Adrenal gland (tissue), 12 donors: ENCODE data around the gene CCDC85C. TPM values are rescaled to one million over a fixed set of nuclear protein-coding genes. Genes with fewer than 3 reads are reported as not detected.

ENCODE experiments used
- DNase-seq, 7 donors: peaks; one replicate each; pipeline ENCODE4 v3.0.0-alpha.2; 2019 to 2020
- H3K27ac ChIP-seq, 5 donors: fragments of 200-600 bp; sonication (generic) in 4 of 5; 1 replicate in 3 of 5; 2 replicates in 2 of 5; pipeline versions ENCODE4 v1.5.1 to v1.8.0; 2016 to 2020; ENCODE audit warnings: mild to moderate bottlenecking in 1 of 5
- H3K27me3 ChIP-seq: fragments of 200-600 bp; 2 replicates; pipeline ENCODE4 v1.8.0; 2021
- H3K36me3 ChIP-seq, 2 donors: fragments of 200-600 bp; replicated peaks in 1 of 2; 1 replicate in 1 of 2; 2 replicates in 1 of 2; pipeline versions ENCODE4 v1.5.1 to v1.8.0; 2018 to 2022
- H3K4me1 ChIP-seq, 2 donors: fragments of 200-600 bp; replicated peaks in 1 of 2; 1 replicate in 1 of 2; 2 replicates in 1 of 2; pipeline versions ENCODE4 v1.5.1 to v1.8.0; 2018 to 2021
- H3K4me3 ChIP-seq, 4 donors: fragments of 200-600 bp; sonication (generic) in 3 of 4; one replicate each; pipeline ENCODE4 v1.5.1; 2016 to 2018
- H3K9me3 ChIP-seq, 3 donors: fragments of 200-600 bp; sonication (generic) in 1 of 3; replicated peaks in 1 of 3; 1 replicate in 2 of 3; 2 replicates in 1 of 3; pipeline versions ENCODE4 v1.5.1 to v1.8.0; 2016 to 2021
- POLR2A ChIP-seq, 2 donors: fragments of 450-650 bp; IDR thresholded peaks; one replicate each; pipeline ENCODE4 v1.6.1; 2017; ENCODE audit warnings: antibody characterized with exemption in 2 of 2, mild to moderate bottlenecking in 2 of 2, moderate library complexity in 1 of 2
- WGBS, 4 donors: extraction: QIAGEN DNeasy Blood & Tissue Kit in 2 of 4; methylation state at CpG; one replicate each; pipeline versions ENCODE4 v1.1.5 to v1.1.7; 2013 to 2017; 5-methylcytosine and 5-hydroxymethylcytosine counted together
- intact Hi-C, 2 donors: fragments of 100-400 bp; cut with DNase I; formaldehyde crosslinking; loops; one replicate each; pipeline versions ENCODE4 v1.14.1 to v1.15.0; 2022 to 2023
- polyA plus RNA-seq, 3 donors: library from polyadenylated mRNA; stranded (reverse); fragments of 200-250 nt in 2 of 3; fragments of 350-450 nt in 1 of 3; fragmentation: Illumina TruSeq in 1 of 3; extraction: RNeasy Lipid Tissue Mini Kit (QIAGEN cat#74804) in 1 of 3; gene quantifications; one replicate each; pipeline ENCODE4 v1.2.3, GENCODE V29; 2013 to 2014
- total RNA-seq, 9 donors: library from RNA; depleted of rRNA in 4 of 9; stranded (reverse); fragments of >200 nt in 4 of 9; fragments of 120-200 nt in 1 of 9; fragmentation: NEBNext Ultra II Directional in 1 of 9; extraction: Animal tissue kit (Norgen Biotek cat#: 25700) in 1 of 9; gene quantifications; one replicate each; pipeline versions ENCODE4 v1.1.0 to v1.2.4, GENCODE V29; 2013 to 2023
- TF ChIP-seq, protein P1 (sequence below), 6 experiments: fragments of 450-650 bp in 4 of 6; fragments of 200-600 bp in 2 of 6; sonication (generic) in 1 of 6; IDR thresholded peaks; 1 replicate in 5 of 6; 2 replicates in 1 of 6; pipeline versions ENCODE4 v1.5.1 to v1.8.0; 2016 to 2021; ENCODE audit warnings: antibody characterized with exemption in 6 of 6, mild to moderate bottlenecking in 2 of 6, moderate library complexity in 1 of 6
- donor health status: healthy with polysubstance abuse.
- donor health status: Bipolar disorder and iron deficiency.
- donor health status: DM: yes; HTN: yes; CAD: no.
- donor health status: DM: no; HTN: no; CAD: no.
- donor health status: DM: no; HTN: no; CAD: no.
- donor health status: DM: yes; HTN: yes; CAD: no.

CCDC85C gene
- total and polyA plus RNA-seq, 12 donors: 4.2 to 59.0 (median 37.9) TPM

DNA sequence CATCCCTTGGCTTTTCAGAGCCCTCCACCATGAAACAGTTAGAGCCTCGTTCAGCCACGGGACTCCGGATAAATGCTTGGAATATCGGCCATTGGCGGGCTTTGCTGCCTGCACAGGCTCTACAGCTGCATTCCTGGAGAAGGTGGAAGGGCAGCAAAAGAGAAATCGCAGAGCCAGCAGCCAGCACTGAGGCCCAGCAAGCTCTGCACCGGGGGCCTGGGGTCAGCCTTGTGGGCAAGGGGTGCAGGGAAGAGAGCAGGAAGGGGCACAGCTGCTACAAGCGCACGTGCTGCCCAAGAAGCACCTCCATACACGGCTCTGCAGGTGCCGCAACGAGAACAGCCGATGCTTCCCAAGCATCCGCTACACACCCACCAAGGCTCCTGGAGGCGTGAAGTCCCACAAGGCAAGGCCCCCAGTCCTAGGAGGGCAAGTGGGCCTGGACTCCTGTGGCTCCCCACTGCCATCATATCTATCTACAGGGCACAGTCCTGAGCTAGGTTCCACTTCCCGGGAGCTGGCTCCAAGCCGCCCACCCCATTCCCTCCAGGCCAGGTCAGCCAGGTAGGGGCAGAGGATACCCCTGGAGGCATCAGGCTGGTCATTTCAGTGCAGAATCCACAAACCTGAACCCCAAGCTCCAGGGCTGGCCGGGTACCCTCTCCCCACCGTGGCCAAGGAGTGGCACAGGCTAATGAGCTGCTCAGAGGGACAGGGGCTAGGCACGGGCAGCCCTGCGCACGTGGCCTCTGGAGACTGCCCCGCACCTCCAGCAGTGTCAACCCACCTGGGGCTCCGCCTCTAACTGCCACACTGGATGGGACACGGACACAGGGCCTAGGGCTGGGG, 82.6 kb downstream of the CCDC85C start:
- H3K9me3 ChIP-seq: no peaks in the 10 kb centered on the region
- no peak for TF ChIP-seq POLR2A (IDR thresholded peaks at IDR 0.05)
- TF ChIP-seq, protein P1, sequence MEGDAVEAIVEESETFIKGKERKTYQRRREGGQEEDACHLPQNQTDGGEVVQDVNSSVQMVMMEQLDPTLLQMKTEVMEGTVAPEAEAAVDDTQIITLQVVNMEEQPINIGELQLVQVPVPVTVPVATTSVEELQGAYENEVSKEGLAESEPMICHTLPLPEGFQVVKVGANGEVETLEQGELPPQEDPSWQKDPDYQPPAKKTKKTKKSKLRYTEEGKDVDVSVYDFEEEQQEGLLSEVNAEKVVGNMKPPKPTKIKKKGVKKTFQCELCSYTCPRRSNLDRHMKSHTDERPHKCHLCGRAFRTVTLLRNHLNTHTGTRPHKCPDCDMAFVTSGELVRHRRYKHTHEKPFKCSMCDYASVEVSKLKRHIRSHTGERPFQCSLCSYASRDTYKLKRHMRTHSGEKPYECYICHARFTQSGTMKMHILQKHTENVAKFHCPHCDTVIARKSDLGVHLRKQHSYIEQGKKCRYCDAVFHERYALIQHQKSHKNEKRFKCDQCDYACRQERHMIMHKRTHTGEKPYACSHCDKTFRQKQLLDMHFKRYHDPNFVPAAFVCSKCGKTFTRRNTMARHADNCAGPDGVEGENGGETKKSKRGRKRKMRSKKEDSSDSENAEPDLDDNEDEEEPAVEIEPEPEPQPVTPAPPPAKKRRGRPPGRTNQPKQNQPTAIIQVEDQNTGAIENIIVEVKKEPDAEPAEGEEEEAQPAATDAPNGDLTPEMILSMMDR (IDR thresholded peaks at IDR 0.05): no peak
- H3K4me1 ChIP-seq: peaks cover 15 to 22% of the 10 kb centered on the region in 2 donors
- H3K27ac ChIP-seq: no peak overlapping the region
- no peak overlapping the region for H3K4me3 ChIP-seq
- H3K36me3 ChIP-seq: no peaks in the 10 kb centered on the region
- DNase-seq: peak in 1 of 7 donors; percentile 13
- intact Hi-C loops: no loop called here
- 92 to 95% (median 93%) methylated on average over 12 to 25 of the region's 25 CpGs for WGBS, 4 donors
- H3K27me3 ChIP-seq: no peaks in the 10 kb centered on the region

DNA sequence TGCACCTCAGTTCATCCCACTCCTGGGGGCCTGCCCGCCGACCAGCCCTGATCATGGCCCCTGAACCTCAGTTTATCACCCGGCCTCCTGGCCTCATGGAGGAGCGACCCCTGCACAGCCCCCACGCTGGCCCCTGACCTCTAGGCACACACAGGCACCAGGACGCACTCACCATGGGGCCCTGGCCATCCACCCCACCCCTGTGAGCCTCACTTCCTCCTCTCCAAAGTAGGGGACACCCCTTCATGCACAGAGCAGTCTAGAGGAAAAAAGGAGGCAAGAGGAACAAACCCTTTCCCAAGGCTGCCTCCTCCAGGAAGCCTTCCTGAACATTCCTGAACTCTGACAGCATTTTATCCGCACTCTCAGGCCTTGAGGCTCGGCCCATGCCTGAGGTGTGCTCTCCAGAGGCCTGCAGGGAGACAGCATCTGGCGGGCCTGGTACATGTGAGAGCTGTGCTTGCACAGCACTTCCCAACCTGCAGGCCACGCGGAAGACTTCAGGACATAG, 83.4 kb downstream of the CCDC85C start:
- Histone ChIP-seq H3K9me3 (no peaks in the 10 kb centered on the region), H3K36me3 (no peaks in the 10 kb centered on the region), H3K27me3 (no peaks in the 10 kb centered on the region), H3K27ac (no peak overlapping the region), H3K4me1 (peaks cover 15 to 22% of the 10 kb centered on the region in 2 donors), H3K4me3 (no peak overlapping the region)
- intact Hi-C loops: no loop called here
- peak in 1 of 7 donors; percentile 15 for DNase-seq
- 81 to 90% (median 89%) methylated on average over 5 to 11 of the region's 11 CpGs for whole genome bisulfite sequencing, 4 donors
- TF ChIP-seq, protein P1 (IDR thresholded peaks at IDR 0.05): no peak
- TF ChIP-seq POLR2A (IDR thresholded peaks at IDR 0.05): no peak

DNA sequence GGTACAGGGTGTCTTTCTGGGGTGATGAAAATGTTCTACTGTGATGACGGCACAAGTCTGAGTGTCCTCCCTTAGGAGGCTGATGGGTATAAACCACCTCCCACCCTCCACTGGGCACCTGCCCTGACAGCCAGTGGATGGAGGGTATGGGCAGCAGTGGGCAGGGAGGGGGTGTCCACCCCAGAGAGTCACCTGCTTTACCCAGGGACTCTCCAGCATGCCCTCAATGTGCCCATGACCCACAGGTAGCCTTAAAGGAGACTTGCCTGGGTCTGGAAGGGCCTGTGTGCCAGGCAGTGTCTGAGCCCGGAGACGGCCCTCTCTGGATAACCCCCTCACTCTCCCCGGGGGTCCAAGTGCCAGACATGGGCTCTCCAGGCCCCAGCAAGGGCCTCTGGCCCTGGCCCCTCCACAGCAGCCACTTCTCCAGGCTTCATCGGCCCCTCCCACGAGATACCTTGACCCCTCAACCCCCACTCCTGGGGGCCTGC, 84.0 kb downstream of the CCDC85C start:
- peak in 4 of 7 donors; percentile 8 to 21 (median 15) for DNase-seq
- H3K27ac ChIP-seq: no peak overlapping the region
- intact Hi-C loops: loop anchor here (2.0 to 5.0 kb wide), 2 partner anchors 109 to 112 kb away; no protein-coding TSS in a partner anchor
- no peak for TF ChIP-seq POLR2A (IDR thresholded peaks at IDR 0.05)
- TF ChIP-seq, protein P1 (IDR thresholded peaks at IDR 0.05): no peak
- peaks cover 15 to 22% of the 10 kb centered on the region in 2 donors for H3K4me1 ChIP-seq
- H3K27me3 ChIP-seq: no peaks in the 10 kb centered on the region
- H3K4me3 ChIP-seq: no peak overlapping the region
- peaks cover 0 to under 1% of the 10 kb centered on the region in 2 donors for H3K36me3 ChIP-seq
- H3K9me3 ChIP-seq: no peaks in the 10 kb centered on the region
- WGBS, 4 donors: 76 to 100% (median 78%) methylated on average over 1 to 6 of the region's 6 CpGs

DNA sequence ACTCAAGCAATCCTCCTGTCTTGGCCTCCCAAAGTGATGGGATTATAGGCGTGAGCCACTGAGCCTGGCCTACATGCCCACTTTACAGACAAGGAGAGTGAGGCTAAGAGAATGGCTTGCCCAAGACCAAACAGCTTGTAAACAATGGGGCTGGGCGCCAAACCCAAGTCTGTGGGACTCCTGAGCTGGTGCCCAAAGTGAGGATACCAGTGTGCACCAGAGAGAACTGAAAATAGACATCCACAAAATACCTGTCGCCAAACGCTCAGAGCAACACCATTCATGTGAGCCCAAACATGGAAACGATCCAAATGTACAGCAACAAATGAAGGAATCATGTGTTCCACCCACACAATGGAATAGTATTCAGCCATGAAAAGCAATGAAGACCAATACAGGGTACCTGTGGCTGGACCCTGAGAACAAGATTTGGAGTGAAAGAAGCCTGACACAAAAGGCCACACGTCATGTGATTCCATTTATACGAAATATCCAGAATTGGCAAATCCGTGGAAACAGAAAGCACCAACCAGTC, 84.6 kb downstream of the CCDC85C start:
- intact Hi-C loops: loop anchor here (2.0 to 5.0 kb wide), 2 partner anchors 109 to 113 kb away; no protein-coding TSS in a partner anchor
- peak in 5 of 7 donors; percentile 6 to 22 (median 13) for DNase-seq
- H3K27ac ChIP-seq: no peak overlapping the region

More for the DNA sequence above, 84.6 kb downstream of the CCDC85C start:
- TF ChIP-seq, protein P1 (IDR thresholded peaks at IDR 0.05): no peak
- no peak for TF ChIP-seq POLR2A (IDR thresholded peaks at IDR 0.05)
- 88 to 97% (median 92%) methylated on average over 8 of the region's 8 CpGs for WGBS, 4 donors
- Histone ChIP-seq H3K4me3 (no peak overlapping the region), H3K36me3 (peaks cover 0 to 7% of the 10 kb centered on the region in 2 donors), H3K4me1 (peaks cover 15 to 22% of the 10 kb centered on the region in 2 donors), H3K9me3 (no peaks in the 10 kb centered on the region), H3K27me3 (no peaks in the 10 kb centered on the region)
